IMR-90 (cell line): Measurements from ENCODE around the gene GNG12. TPM values are rescaled to one million over a fixed set of nuclear protein-coding genes. Genes with fewer than 3 reads are reported as not detected.

ENCODE experiments used
- ATAC-seq: fragments of 200-7000 bp; cut with Tn5 transposase; 2 replicates; pipeline ENCODE4 v1.9.1; 2020; ENCODE audit warnings: low read depth, mild to moderate bottlenecking, moderate library complexity
- BruUV-seq: library from RNA; stranded (reverse); fragments of 400-500 nt; replicated peaks from 2 replicates; lab custom pipeline; 2021; lab: Mats Ljungman, UMichigan
- CTCF ChIA-PET: fragments of 300-600 bp; formaldehyde crosslinking; extraction: SDS; loops from one replicate; lab custom pipeline; 2021; ENCODE audit warnings: antibody characterized with exemption; lab: Yijun Ruan, JAX
- POLR2A ChIA-PET: fragments of 300-600 bp; sonication (Branson Sonifier 250); formaldehyde crosslinking; loops from one replicate; lab custom pipeline; 2022; ENCODE audit warnings: antibody characterized with exemption; ENCODE audit not compliant: unreplicated experiment; lab: Charles Lee
- DNase-seq: peaks from one replicate; pipeline ENCODE4 v3.0.0; 2013
- H2AFZ ChIP-seq: replicated peaks from 2 replicates; pipeline ENCODE3; 2013; ENCODE audit warnings: low read length, mild to moderate bottlenecking; ENCODE audit not compliant: poor library complexity
- H2AK5ac ChIP-seq: 2 replicates; pipeline ENCODE4 v1.6.1; 2013; ENCODE audit warnings: low read depth, low read length, inconsistent platforms
- H2AK9ac ChIP-seq: replicated peaks from 2 replicates; pipeline ENCODE3; 2013; ENCODE audit warnings: mild to moderate bottlenecking, low read depth, low read length, moderate library complexity; ENCODE audit not compliant: poor library complexity
- H2BK120ac ChIP-seq: 2 replicates; pipeline ENCODE4 v1.6.1; 2013; ENCODE audit warnings: low read depth, low read length, inconsistent platforms
- H2BK15ac ChIP-seq: 3 replicates; pipeline ENCODE4 v1.6.1; 2013; ENCODE audit warnings: low read depth, low read length, inconsistent platforms
- H2BK20ac ChIP-seq: 2 replicates; pipeline ENCODE4 v1.6.1; 2013; ENCODE audit warnings: low read depth, mild to moderate bottlenecking, inconsistent platforms, low read length, moderate library complexity
- H2BK5ac ChIP-seq: 2 replicates; pipeline ENCODE4 v1.6.1; 2013; ENCODE audit warnings: mild to moderate bottlenecking, low read depth, low read length, inconsistent platforms; ENCODE audit not compliant: poor library complexity, severe bottlenecking
- H3K14ac ChIP-seq: replicated peaks from 2 replicates; pipeline ENCODE4 v1.6.1; 2013; ENCODE audit warnings: low read depth, low read length, inconsistent platforms
- H3K18ac ChIP-seq: 2 replicates; pipeline ENCODE4 v1.6.1; 2013; ENCODE audit warnings: low read depth, low read length, control low read depth
- H3K23ac ChIP-seq: 2 replicates; pipeline ENCODE4 v1.6.1; 2013; ENCODE audit warnings: low read depth, low read length, inconsistent platforms
- H3K27ac ChIP-seq: 2 replicates; pipeline ENCODE4 v1.5.1; 2013; ENCODE audit warnings: mild to moderate bottlenecking, control low read depth, low read length; ENCODE audit not compliant: insufficient read depth
- H3K27me3 ChIP-seq: 2 replicates; pipeline ENCODE4 v1.6.1; 2013; ENCODE audit warnings: low read length; ENCODE audit not compliant: control insufficient read depth, insufficient read depth
- H3K36me3 ChIP-seq: 2 replicates; pipeline ENCODE4 v1.6.1; 2013; ENCODE audit warnings: low read length, mixed read lengths; ENCODE audit not compliant: control insufficient read depth, insufficient read depth
- H3K4ac ChIP-seq: 2 replicates; pipeline ENCODE4 v1.6.1; 2013; ENCODE audit warnings: low read depth, low read length, inconsistent platforms
- H3K4me1 ChIP-seq: 2 replicates; pipeline ENCODE4 v1.6.1; 2013; ENCODE audit warnings: low read length, mixed read lengths; ENCODE audit not compliant: control insufficient read depth, insufficient read depth
- H3K4me2 ChIP-seq: 2 replicates; pipeline ENCODE4 v1.6.1; 2013; ENCODE audit warnings: low read depth, mild to moderate bottlenecking, control low read depth, low read length, moderate library complexity
- H3K4me3 ChIP-seq: 2 replicates; pipeline ENCODE4 v1.5.1; 2013; ENCODE audit warnings: low read depth, mild to moderate bottlenecking, control low read depth, low read length, moderate library complexity; ENCODE audit not compliant: insufficient read depth
- H3K56ac ChIP-seq: 2 replicates; pipeline ENCODE4 v1.6.1; 2013; ENCODE audit warnings: low read length, inconsistent platforms; ENCODE audit not compliant: insufficient read depth; ENCODE audit errors: extremely low read depth
- H3K79me1 ChIP-seq, 2 experiments: 2 replicates each; pipeline ENCODE4 v1.6.1; 2013; ENCODE audit warnings: low read length in 2 of 2, inconsistent platforms in 1 of 2, low read depth in 1 of 2
- H3K9ac ChIP-seq: 2 replicates; pipeline ENCODE4 v1.6.1; 2013; ENCODE audit warnings: low read depth, low read length, control low read depth
- H3K9me1 ChIP-seq: 2 replicates; pipeline ENCODE4 v1.6.1; 2013; ENCODE audit warnings: low read length, inconsistent platforms; ENCODE audit not compliant: insufficient read depth
- H3K9me3 ChIP-seq: 2 replicates; pipeline ENCODE4 v1.6.1; 2013; ENCODE audit warnings: low read length; ENCODE audit not compliant: control insufficient read depth, insufficient read depth
- H4K20me1 ChIP-seq: 2 replicates; pipeline ENCODE4 v1.6.1; 2013; ENCODE audit warnings: low read length, inconsistent platforms; ENCODE audit not compliant: insufficient read depth
- H4K5ac ChIP-seq: 2 replicates; pipeline ENCODE4 v1.6.1; 2013; ENCODE audit warnings: mild to moderate bottlenecking, low read depth, low read length, control low read depth
- H4K8ac ChIP-seq, 2 experiments: 2 replicates each; pipeline ENCODE4 v1.6.1; 2013; ENCODE audit warnings: low read depth in 2 of 2, low read length in 2 of 2, control low read depth in 1 of 2, inconsistent platforms in 1 of 2
- H4K91ac ChIP-seq: 2 replicates; pipeline ENCODE4 v1.6.1; 2013; ENCODE audit warnings: low read depth, low read length, inconsistent platforms; ENCODE audit not compliant: insufficient read depth
- WGBS, 2 experiments: methylation state at CpG; one replicate each; pipeline versions ENCODE4 v1.1.5 to v1.1.7; 2013; ENCODE audit warnings: missing lambda C conversion rate in 2 of 2; ENCODE audit not compliant: insufficient read length in 1 of 2; ENCODE audit errors: extremely low coverage in 2 of 2; 5-methylcytosine and 5-hydroxymethylcytosine counted together
- dilution Hi-C: fragments of 300-500 bp; cut with HindIII; formaldehyde crosslinking; loops from one replicate; pipeline ENCODE4 v1.14.3; 2018; ENCODE audit warnings: low sequenced_read_pairs; ENCODE audit not compliant: unreplicated experiment
- in situ Hi-C: fragments of 300-500 bp; cut with MboI; formaldehyde crosslinking; loops from 3 replicates; pipeline ENCODE4 v1.14.3; 2019; ENCODE audit warnings: low sequenced_read_pairs, inconsistent platforms, mixed read lengths
- intact Hi-C: fragments of 100-400 bp; cut with micrococcal nuclease; formaldehyde crosslinking; loops from 2 replicates; pipeline ENCODE4 v1.10.0; 2022
- polyA plus RNA-seq, 3 experiments: library from polyadenylated mRNA; depleted of rRNA; stranded (reverse); fragments of >200 nt; gene quantifications; 2 replicates each; pipeline ENCODE4 v1.2.3, GENCODE V29; 2012; ENCODE audit warnings: low replicate concordance in 1 of 3
- total RNA-seq: library from RNA; depleted of rRNA; stranded (reverse); fragments of >200 nt; gene quantifications from 2 replicates; pipeline ENCODE4 v1.2.3, GENCODE V29; 2012
- TF ChIP-seq, protein P1 (sequence below): conservative IDR thresholded peaks from 2 replicates; pipeline ENCODE4 v1.5.1; 2012; ENCODE audit warnings: mild to moderate bottlenecking, low read depth, low read length, improper control_type of control experiment

The GNG12 gene
- total and polyA plus RNA-seq, 2 of the 4 experiments (the other 2 are of a cell fraction): 92.3 to 132 TPM

GRCh38 chr1:67856921-67857320 is 23.7 kb upstream of the GNG12 start:
- DNase-seq (no peak), ATAC-seq (no peak)
- H3K4me1 ChIP-seq: peaks cover 10% of the 10 kb centered on the region
- H3K27me3 ChIP-seq: no peaks in the 10 kb centered on the region
- H2BK120ac ChIP-seq: no peak overlapping the region
- H3K56ac ChIP-seq: no peak overlapping the region
- H4K20me1 ChIP-seq: no peaks in the 10 kb centered on the region
- H2BK15ac ChIP-seq: no peak overlapping the region
- no peak overlapping the region for H3K23ac ChIP-seq
- no peak overlapping the region for H2BK5ac ChIP-seq
- no peak overlapping the region for H3K4me3 ChIP-seq
- in situ Hi-C loops: loop anchor here (10.0 kb wide), 2 partner anchors 148 to 488 kb away; no protein-coding TSS in a partner anchor
- TF ChIP-seq, protein P1, sequence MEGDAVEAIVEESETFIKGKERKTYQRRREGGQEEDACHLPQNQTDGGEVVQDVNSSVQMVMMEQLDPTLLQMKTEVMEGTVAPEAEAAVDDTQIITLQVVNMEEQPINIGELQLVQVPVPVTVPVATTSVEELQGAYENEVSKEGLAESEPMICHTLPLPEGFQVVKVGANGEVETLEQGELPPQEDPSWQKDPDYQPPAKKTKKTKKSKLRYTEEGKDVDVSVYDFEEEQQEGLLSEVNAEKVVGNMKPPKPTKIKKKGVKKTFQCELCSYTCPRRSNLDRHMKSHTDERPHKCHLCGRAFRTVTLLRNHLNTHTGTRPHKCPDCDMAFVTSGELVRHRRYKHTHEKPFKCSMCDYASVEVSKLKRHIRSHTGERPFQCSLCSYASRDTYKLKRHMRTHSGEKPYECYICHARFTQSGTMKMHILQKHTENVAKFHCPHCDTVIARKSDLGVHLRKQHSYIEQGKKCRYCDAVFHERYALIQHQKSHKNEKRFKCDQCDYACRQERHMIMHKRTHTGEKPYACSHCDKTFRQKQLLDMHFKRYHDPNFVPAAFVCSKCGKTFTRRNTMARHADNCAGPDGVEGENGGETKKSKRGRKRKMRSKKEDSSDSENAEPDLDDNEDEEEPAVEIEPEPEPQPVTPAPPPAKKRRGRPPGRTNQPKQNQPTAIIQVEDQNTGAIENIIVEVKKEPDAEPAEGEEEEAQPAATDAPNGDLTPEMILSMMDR: no peak
- no peaks in the 10 kb centered on the region for H3K79me1 ChIP-seq
- no peak overlapping the region for H2AK5ac ChIP-seq
- no peak overlapping the region for H4K91ac ChIP-seq
- dilution Hi-C loops: no loop called here
- no peak overlapping the region for H3K27ac ChIP-seq
- no peaks in the 10 kb centered on the region for H3K36me3 ChIP-seq
- ChIA-PET CTCF (interaction anchor here (1.0 to 1.5 kb wide), 2 partner anchors 103 to 153 kb away, joined by 3 to 5 read pairs; no protein-coding TSS in a partner anchor), POLR2A (no interaction called here)
- no TSS peak for BruUV-seq
- no peak overlapping the region for H3K4me2 ChIP-seq
- H4K8ac ChIP-seq: no peak overlapping the region
- H2BK20ac ChIP-seq: no peak overlapping the region
- intact Hi-C loops: no loop called here
- no peak overlapping the region for H2AK9ac ChIP-seq
- no peaks in the 10 kb centered on the region for H3K9me3 ChIP-seq
- no peak overlapping the region for H3K9ac ChIP-seq
- H3K18ac ChIP-seq: no peak overlapping the region
- H2AFZ ChIP-seq: no peak overlapping the region
- H4K5ac ChIP-seq: no peak overlapping the region
- no peak overlapping the region for H3K4ac ChIP-seq
- no peaks in the 10 kb centered on the region; the same call in 1 of the 2 replicates for H3K9me1 ChIP-seq
- no peak overlapping the region for H3K14ac ChIP-seq
- 100% methylated on average over 3 of the region's 4 CpGs; no CpG with 5 or more reads in 1 of the 2 experiments for WGBS, 2 experiments
